ENCODE data around the gene ALPG.
"Not testable (repeated sequence)": the region's sequence is repeated elsewhere in the genome, so short reads cannot be mapped to it uniquely, and the experiment has no call there.

ALPG gene

GRCh38 chr2:232419245-232420072, 12.8 kb downstream of the ALPG start:
- no peak for DNase-seq (ENCODE audit: low read depth)

DNA sequence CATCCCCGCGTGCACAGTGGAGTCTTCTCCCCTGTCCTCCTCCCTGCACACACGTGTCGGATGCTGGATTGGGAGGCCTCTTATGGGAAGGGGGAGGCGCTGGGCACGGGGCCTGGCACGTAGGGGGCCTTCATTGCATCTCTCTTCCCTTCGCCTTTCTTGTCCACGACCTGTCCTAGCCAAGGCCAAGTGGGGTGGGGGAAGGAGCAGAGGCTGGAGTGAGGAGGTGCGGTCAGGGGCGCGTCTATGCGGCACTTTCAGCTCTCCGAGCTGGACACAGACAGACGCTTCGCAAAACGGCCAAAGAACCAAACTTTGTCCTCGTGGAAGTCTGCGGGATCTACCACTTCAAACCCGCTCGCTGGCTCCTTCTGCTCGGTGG, 13.4 kb downstream of the ALPG start:
- no peak for DNase-seq (ENCODE audit: low read depth)

- no peak for DNase-seq (ENCODE audit: low read depth)
Observed at GRCh38 chr2:232420463-232421188, 14.0 kb downstream of the ALPG start.

- DNase-seq (ENCODE audit: low read depth): no peak
Observed at GRCh38 chr2:232421189-232421785, 14.6 kb downstream of the ALPG start.

DNA sequence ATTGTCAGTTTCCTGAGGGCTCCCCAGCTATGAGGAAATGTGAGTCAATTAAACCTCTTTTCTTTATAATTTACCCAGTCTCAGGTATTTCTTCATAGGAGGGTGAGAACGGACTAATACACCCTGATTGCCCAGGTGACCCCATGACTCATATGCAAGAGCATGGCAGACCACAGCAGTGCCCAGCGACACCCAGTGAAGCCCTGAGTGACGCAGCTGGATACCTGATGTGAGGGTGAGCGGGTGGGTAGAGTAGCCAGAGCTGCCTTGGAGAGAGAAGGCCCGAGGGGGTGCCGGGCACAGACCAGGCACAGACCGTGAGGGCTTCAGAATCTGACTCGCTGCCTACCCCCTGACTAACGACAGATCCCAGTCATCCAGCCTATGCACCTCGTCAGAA, 15.4 kb downstream of the ALPG start:
- no peak for DNase-seq (ENCODE audit: low read depth)

GRCh38 chr2:232422996-232423395, 16.4 kb downstream of the ALPG start:
- not testable (repeated sequence) for DNase-seq (ENCODE audit: low read depth)

DNA sequence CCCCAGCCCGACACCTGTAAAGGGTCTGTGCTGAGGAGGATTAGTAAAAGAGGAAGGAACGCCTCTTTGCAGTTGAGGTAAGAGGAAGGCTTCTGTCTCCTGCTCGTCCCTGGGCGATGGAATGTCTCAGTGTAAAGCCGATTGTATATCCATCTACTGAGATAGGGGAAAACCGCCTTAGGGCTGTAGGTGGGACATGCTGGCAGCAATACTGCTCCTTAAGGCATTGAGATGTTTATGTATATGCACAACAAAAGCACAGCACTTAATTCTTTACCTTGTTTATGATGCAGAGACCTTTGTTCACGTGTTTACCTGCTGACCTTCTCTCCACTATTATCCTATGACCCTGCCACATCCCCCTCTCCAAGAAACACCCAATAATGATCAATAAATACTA, 16.8 kb downstream of the ALPG start:
- not testable (repeated sequence) for DNase-seq (ENCODE audit: low read depth)

- no peak for DNase-seq (ENCODE audit: low read depth)
Observed at GRCh38 chr2:232431705-232432590, 25.3 kb downstream of the ALPG start.

DNA sequence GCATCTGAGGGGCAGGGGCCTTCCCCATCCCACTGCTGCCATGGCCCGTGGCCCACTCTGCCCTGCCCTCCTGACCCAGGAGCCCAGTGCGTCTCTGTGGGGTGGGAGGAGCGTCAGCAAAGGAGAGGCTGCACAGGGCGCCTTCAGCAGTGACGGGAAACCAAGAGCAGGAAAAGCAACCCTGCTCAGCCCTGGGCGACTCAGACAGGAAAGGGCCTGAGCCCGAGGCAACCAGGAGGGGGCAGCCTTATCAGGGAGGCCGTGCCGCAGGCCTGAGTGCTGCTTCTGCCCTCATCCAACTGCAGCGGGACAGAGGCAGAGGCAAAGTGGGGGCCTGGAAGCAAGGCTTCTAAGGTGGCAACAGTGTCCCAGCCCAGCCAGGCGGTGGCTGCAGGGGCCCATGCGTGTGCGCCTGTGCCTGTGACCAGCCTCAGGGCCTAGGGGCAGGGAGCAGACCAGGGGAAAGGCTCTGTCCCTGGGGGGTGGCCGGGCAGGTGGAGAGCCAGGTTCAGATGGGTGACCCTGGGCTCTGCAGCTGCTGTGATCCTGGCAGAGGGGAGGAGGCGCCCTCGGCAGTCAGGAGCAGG, 26.0 kb downstream of the ALPG start:
- DNase-seq (ENCODE audit: low read depth): no peak

GRCh38 chr2:232433622-232434021, 27.0 kb downstream of the ALPG start:
- not testable (repeated sequence) for DNase-seq (ENCODE audit: low read depth)

DNA sequence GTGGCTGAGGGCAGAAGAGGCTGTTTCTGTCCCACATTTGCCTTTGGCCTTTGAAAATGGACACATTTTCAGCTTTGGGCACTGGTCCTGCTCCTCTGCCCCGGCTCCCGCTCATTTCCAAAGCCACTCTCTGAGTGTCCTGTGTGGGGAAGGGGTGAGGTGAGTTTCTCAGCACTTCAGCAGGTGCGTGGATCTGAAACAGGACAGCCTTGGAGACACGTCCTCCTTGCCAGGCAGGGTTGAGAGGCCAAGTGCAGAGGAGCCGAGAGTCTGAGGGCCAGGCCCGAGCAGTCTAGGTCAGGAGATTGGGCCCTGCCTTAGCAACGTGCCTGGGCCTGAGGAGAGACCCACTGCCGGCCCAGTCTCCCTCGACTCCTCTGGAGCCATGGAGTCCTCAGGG, 27.4 kb downstream of the ALPG start:
- DNase-seq (ENCODE audit: low read depth): no peak

- DNase-seq (ENCODE audit: low read depth): no peak
Observed at GRCh38 chr2:232434563-232435374, 28.1 kb downstream of the ALPG start.

GRCh38 chr2:232435375-232435648, 28.7 kb downstream of the ALPG start:
- no peak for DNase-seq (ENCODE audit: low read depth)

DNA sequence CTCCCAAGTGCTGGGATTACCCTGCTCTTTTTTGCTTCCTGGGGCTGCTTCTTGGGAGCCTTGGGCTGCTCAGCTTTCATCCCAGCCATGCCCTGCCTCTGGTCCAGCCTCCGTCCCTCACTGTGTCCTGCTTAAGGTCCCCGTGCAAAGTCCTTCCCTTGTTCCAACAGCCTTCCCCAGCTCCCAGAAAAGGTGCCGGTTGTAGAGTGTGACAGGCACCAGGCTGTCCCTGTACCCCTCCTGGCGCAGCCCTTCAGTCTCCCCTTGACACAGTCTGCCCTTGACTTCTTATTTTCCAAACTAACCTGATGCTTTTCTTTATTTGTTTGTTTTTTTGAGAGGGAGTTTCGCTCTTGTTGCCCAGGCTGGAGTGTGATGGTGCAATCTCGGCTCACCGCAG, 29.2 kb downstream of the ALPG start:
- no peak for DNase-seq (ENCODE audit: low read depth)

DNA sequence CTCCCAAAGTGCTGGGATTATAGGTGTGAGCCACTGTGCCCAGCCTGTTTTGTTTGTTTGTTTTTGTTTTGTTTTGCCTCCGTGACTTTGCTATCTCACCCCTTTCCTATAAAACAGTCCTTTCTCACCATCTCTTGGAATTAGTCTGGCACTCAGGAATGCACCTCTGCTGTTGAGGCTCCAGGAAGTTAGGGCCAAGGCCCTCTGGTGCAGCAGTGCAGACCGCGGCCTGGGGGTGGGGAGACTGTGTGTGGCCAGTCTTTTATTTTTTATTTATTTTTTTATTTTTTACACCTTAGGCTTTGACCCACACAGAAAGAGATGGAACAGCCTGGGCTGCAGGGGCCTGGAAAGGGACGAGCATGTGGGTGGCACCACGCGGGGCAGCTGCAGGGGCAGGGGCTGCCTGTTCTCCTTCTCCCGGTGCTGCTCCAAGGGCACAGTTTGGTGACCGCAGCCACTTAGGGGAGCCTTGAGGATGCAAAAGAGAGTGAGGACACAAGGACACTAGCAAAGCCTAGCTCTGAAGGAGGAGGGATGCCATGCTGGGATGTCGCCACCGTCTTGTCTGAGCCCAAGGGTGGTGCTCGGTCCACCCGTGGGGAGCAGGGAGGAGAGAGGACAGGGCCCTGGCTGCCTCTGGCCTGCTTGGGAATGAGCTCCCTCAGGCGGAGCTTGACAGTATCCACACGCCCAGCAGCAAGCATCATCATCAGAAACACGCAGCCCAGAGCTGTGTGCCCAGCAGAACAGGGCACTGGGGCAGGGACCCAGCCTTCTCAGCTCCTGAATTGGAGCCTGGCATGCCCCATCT, 29.9 kb downstream of the ALPG start:
- DNase-seq (ENCODE audit: low read depth): no peak

DNA sequence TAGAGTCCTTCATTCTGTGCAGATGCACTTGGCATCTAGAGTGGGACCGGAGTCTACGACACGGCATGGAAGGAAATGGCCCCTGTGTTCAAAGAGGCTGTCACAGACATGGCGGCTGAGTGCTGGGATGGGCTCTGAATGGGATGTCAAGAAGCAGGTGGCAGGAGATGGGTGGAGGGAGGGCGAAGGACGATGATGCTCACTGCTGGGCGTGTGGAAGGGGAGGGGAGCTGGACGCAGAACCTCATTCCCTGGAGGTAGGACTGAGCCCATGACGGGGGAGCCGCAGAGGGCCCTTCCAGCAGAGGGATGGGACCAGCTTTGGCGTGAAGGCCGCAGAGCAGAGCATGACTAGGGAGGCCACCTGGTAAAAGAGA, 30.5 kb downstream of the ALPG start:
- no peak for DNase-seq (ENCODE audit: low read depth)

DNA sequence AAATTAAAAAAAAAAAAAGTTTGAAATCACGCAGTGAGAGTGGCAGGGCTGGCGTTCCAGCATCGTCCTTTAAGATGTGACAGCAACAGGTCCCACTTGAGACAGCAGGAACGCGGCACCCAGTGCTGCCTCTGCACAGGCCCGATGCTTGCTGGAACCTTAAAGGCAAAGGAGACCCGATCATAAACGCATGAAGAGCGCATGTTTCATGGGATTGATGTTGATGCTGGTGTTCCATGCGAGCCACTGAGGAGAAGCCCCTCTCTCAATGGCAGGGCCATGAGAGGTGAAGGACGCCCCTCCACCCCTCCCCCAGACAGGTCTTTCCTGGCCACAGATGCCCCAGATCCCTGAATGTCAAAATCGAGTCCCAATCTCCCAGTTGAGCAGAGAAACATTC, 31.4 kb downstream of the ALPG start:
- no peak for DNase-seq (ENCODE audit: low read depth)

GRCh38 chr2:232438951-232439757, 32.5 kb downstream of the ALPG start:
- peak; percentile 15 for DNase-seq (ENCODE audit: low read depth)

DNA sequence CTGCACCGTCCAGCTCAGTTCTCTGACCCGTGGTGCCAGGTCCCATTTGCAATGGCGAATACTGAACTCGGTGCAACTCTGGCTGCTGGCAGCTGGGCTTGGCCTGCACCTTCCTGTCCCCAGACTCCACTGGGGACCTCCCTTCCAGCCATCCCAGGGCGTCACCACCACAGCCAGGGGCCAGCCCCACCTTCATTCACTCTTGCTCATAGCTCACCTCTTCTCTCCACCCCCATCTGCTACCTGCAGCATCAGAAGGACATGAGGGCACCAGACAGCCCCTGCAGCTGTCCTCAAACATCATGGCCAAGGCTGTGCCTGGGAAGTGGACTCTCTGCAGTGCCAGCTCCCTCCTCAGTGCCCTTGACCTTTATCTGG, 33.1 kb downstream of the ALPG start:
- no peak for DNase-seq (ENCODE audit: low read depth)
